GM19372 (cell line): Measurements from ENCODE around the gene TINCR.

Source experiments
- ATAC-seq: cut with Tn5 transposase; IDR thresholded peaks from one replicate; pipeline ENCODE4 v1.9.1; 2021; ENCODE audit warnings: mild to moderate bottlenecking, low read depth, moderate library complexity; ENCODE audit not compliant: unreplicated experiment

TINCR gene

GRCh38 chr19:5590151-5590864, 22.6 kb upstream of the TINCR start:
- ATAC-seq: no peak

GRCh38 chr19:5588906-5589676, 21.3 kb upstream of the TINCR start:
- ATAC-seq: no peak

- ATAC-seq: no peak
Observed at GRCh38 chr19:5588441-5588840, 20.7 kb upstream of the TINCR start.

GRCh38 chr19:5587661-5588060, 19.9 kb upstream of the TINCR start:
- no peak for ATAC-seq

GRCh38 chr19:5587071-5587455, 19.3 kb upstream of the TINCR start:
- ATAC-seq: no peak

GRCh38 chr19:5586300-5587070, 18.7 kb upstream of the TINCR start:
- ATAC-seq: no peak

GRCh38 chr19:5585461-5586299, 17.9 kb upstream of the TINCR start:
- ATAC-seq: no peak

GRCh38 chr19:5580161-5580571, 12.4 kb upstream of the TINCR start:
- no peak for ATAC-seq

GRCh38 chr19:5579697-5580096, 11.9 kb upstream of the TINCR start:
- ATAC-seq: no peak

GRCh38 chr19:5579286-5579685, 11.5 kb upstream of the TINCR start:
- no peak for ATAC-seq

- ATAC-seq: no peak
Observed at GRCh38 chr19:5578097-5578846, 10.5 kb upstream of the TINCR start.

- no peak for ATAC-seq
Observed at GRCh38 chr19:5575590-5575989, 7.8 kb upstream of the TINCR start.

- ATAC-seq: no peak
Observed at GRCh38 chr19:5572556-5573286, 5.0 kb upstream of the TINCR start.

- no peak for ATAC-seq
Observed at GRCh38 chr19:5571777-5572176, 4.0 kb upstream of the TINCR start.

- ATAC-seq: no peak
Observed at GRCh38 chr19:5567970-5568407, 236 bp upstream of the TINCR start.

- no peak for ATAC-seq
Observed at GRCh38 chr19:5564930-5565329, 2.8 kb downstream of the TINCR start.

- ATAC-seq: no peak
Observed at GRCh38 chr19:5563935-5564612, 3.7 kb downstream of the TINCR start.

- no peak for ATAC-seq
Observed at GRCh38 chr19:5563008-5563431, 4.7 kb downstream of the TINCR start.
